ENCODE results near the gene PIGK.

DNA sequence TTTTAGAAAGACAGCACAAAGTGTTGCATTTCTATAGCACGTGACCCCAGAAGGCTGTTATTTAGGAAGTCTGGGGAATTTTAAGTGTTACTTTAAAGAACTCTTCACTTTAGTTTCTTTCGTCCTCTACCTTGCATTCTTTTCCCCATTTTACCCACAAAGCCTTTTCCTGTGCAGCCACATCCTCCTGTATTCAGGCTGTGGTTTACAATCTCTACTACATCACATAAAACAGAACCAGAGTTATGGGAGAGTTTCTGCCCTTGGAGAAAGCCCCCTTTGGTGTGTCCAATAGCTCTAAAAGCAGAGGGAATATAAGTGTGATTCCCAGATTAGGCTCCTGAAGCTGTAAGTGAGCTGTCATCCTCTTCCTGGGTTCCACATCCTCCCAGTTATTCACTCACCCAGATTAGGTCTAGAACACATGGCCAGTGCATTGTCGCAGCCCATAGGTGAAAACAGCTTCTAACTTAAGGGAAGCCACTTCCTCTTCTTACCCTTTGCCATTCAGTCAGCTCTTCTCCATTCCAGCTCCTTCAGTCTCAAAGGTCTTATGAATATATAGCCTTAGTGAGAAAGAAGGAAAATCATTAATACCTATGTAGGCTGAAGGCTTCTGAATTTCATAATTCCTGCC lies 171.1 kb downstream of the PIGK start:
- TF ChIP-seq CTCF (IDR thresholded peaks at IDR 0.05; ENCODE audit: borderline replicate concordance, extremely low read depth, low read length, poor library complexity, severe bottlenecking) (no peak), EZH2 (IDR thresholded peaks at IDR 0.05; ENCODE audit: borderline replicate concordance, low read depth, low read length, severe bottlenecking) (no peak)
